ENCODE data around the gene ADCY5. TPM values are rescaled to one million over a fixed set of nuclear protein-coding genes. Genes with fewer than 3 reads are reported as not detected.

Gene ADCY5
- total RNA-seq, 2 donors from 2014 or later: 3.9 to 5.2 TPM

- no peaks in the 10 kb centered on the region for H3K36me3 Mint-ChIP-seq (ENCODE audit: low read depth)
- WGBS, 2 experiments (ENCODE audit: insufficient coverage in 1 of 2, insufficient read length in 1 of 2): 94 to 100% methylated on average over 1 to 6 of the region's 6 CpGs
- H3K4me1 Mint-ChIP-seq: peaks cover 21% of the 10 kb centered on the region
- no peaks in the 10 kb centered on the region for H3K9me3 Mint-ChIP-seq
- no peak overlapping the region for H3K27ac Mint-ChIP-seq
- no peak overlapping the region for H3K27ac ChIP-seq (ENCODE audit: low read depth, low read length)
- TF ChIP-seq CTCF (conservative IDR thresholded peaks at IDR 0.05): no peak
- no peaks in the 10 kb centered on the region for H3K9me3 ChIP-seq (ENCODE audit: control insufficient read depth, low read length)
- H3K27me3 ChIP-seq (ENCODE audit: control insufficient read depth, insufficient read depth, low read length, poor library complexity, severe bottlenecking): no peaks in the 10 kb centered on the region
- peaks cover 4% of the 10 kb centered on the region for H3K4me1 ChIP-seq (ENCODE audit: control insufficient read depth, insufficient read depth, low read length)
- no peak overlapping the region for H3K4me3 ChIP-seq (ENCODE audit: low read length)
- no peak overlapping the region for H3K4me3 Mint-ChIP-seq
- no peaks in the 10 kb centered on the region for H3K36me3 ChIP-seq (ENCODE audit: control insufficient read depth, insufficient read depth, low read length)
- H3K27me3 Mint-ChIP-seq (ENCODE audit: insufficient read depth): peaks cover 13% of the 10 kb centered on the region
- H3K9ac ChIP-seq (ENCODE audit: extremely low read depth, low read length, poor library complexity, severe bottlenecking): no peak overlapping the region
- no peak for DNase-seq
Observed at GRCh38 chr3:123406598-123406997, 42.3 kb downstream of the ADCY5 start.

- no peaks in the 10 kb centered on the region for H3K9me3 Mint-ChIP-seq
- no peak overlapping the region for H3K4me3 Mint-ChIP-seq
- no peaks in the 10 kb centered on the region for H3K36me3 Mint-ChIP-seq (ENCODE audit: low read depth)
- DNase-seq: no peak
- no peak overlapping the region for H3K27ac ChIP-seq (ENCODE audit: low read depth, low read length)
- H3K9ac ChIP-seq (ENCODE audit: extremely low read depth, low read length, poor library complexity, severe bottlenecking): no peak overlapping the region
- H3K4me3 ChIP-seq (ENCODE audit: low read length): no peak overlapping the region
- peaks cover 17% of the 10 kb centered on the region for H3K27me3 Mint-ChIP-seq (ENCODE audit: insufficient read depth)
- no peaks in the 10 kb centered on the region for H3K36me3 ChIP-seq (ENCODE audit: control insufficient read depth, insufficient read depth, low read length)
- WGBS, 2 experiments (ENCODE audit: insufficient coverage in 1 of 2, insufficient read length in 1 of 2): 94 to 95% methylated on average over 3 to 7 of the region's 8 CpGs
- peaks cover 6% of the 10 kb centered on the region for H3K27me3 ChIP-seq (ENCODE audit: control insufficient read depth, insufficient read depth, low read length, poor library complexity, severe bottlenecking)
- TF ChIP-seq CTCF (conservative IDR thresholded peaks at IDR 0.05): no peak
- no peak overlapping the region for H3K27ac Mint-ChIP-seq
- H3K4me1 ChIP-seq (ENCODE audit: control insufficient read depth, insufficient read depth, low read length): peaks cover under 1% of the 10 kb centered on the region
- peaks cover 15% of the 10 kb centered on the region for H3K4me1 Mint-ChIP-seq
- no peaks in the 10 kb centered on the region for H3K9me3 ChIP-seq (ENCODE audit: control insufficient read depth, low read length)
Observed at GRCh38 chr3:123405936-123406510, 42.9 kb downstream of the ADCY5 start.

- no peak overlapping the region for H3K4me3 Mint-ChIP-seq
- Histone ChIP-seq H3K4me1 (ENCODE audit: control insufficient read depth, insufficient read depth, low read length) (no peaks in the 10 kb centered on the region), H3K9me3 (ENCODE audit: control insufficient read depth, low read length) (no peaks in the 10 kb centered on the region), H3K27ac (ENCODE audit: low read depth, low read length) (no peak overlapping the region), H3K36me3 (ENCODE audit: control insufficient read depth, insufficient read depth, low read length) (no peaks in the 10 kb centered on the region), H3K9ac (ENCODE audit: extremely low read depth, low read length, poor library complexity, severe bottlenecking) (no peak overlapping the region), H3K27me3 (ENCODE audit: control insufficient read depth, insufficient read depth, low read length, poor library complexity, severe bottlenecking) (peaks cover 10% of the 10 kb centered on the region), H3K4me3 (ENCODE audit: low read length) (no peak overlapping the region)
- peaks cover 5% of the 10 kb centered on the region for H3K4me1 Mint-ChIP-seq
- peaks cover 19% of the 10 kb centered on the region for H3K27me3 Mint-ChIP-seq (ENCODE audit: insufficient read depth)
- H3K9me3 Mint-ChIP-seq: no peaks in the 10 kb centered on the region
- no peak overlapping the region for H3K27ac Mint-ChIP-seq
- DNase-seq: no peak
- no peaks in the 10 kb centered on the region for H3K36me3 Mint-ChIP-seq (ENCODE audit: low read depth)
- WGBS, 2 experiments (ENCODE audit: insufficient coverage in 1 of 2, insufficient read length in 1 of 2): 87 to 90% methylated on average over 8 to 11 of the region's 11 CpGs
- no peak for TF ChIP-seq CTCF (conservative IDR thresholded peaks at IDR 0.05)
Observed at GRCh38 chr3:123405021-123405420, 43.9 kb downstream of the ADCY5 start.
